Measurements from ENCODE around the gene SVBP. TPM values are rescaled to one million over a fixed set of nuclear protein-coding genes. Genes with fewer than 3 reads are reported as not detected.

Gene SVBP
- total and polyA plus RNA-seq, 12 donors, result 11.6 to 31.7 (median 14.5) TPM

GRCh38 chr1:42835422-42835821, 18.2 kb upstream of the SVBP start:
- H3K27me3 ChIP-seq, result no peaks in the 10 kb centered on the region
- 94 to 95% methylated on average over 2 of the region's 2 CpGs for WGBS, 2 donors

GRCh38 chr1:42834803-42835202, 17.6 kb upstream of the SVBP start:
- Histone ChIP-seq H3K4me3 (no peak overlapping the region), H3K27ac (no peak overlapping the region), H3K4me1 (peaks cover 0 to 5% (median 0%) of the 10 kb centered on the region in 9 donors), H3K36me3 (peaks cover 0 to 38% (median 0%) of the 10 kb centered on the region in 9 donors), H3K27me3 (no peaks in the 10 kb centered on the region), H3K9me3 (no peaks in the 10 kb centered on the region)
- ATAC-seq (no peak), DNase-seq (no peak)
- 65 to 75% methylated on average over 5 of the region's 5 CpGs for WGBS, 2 donors
- TF ChIP-seq, protein P1, sequence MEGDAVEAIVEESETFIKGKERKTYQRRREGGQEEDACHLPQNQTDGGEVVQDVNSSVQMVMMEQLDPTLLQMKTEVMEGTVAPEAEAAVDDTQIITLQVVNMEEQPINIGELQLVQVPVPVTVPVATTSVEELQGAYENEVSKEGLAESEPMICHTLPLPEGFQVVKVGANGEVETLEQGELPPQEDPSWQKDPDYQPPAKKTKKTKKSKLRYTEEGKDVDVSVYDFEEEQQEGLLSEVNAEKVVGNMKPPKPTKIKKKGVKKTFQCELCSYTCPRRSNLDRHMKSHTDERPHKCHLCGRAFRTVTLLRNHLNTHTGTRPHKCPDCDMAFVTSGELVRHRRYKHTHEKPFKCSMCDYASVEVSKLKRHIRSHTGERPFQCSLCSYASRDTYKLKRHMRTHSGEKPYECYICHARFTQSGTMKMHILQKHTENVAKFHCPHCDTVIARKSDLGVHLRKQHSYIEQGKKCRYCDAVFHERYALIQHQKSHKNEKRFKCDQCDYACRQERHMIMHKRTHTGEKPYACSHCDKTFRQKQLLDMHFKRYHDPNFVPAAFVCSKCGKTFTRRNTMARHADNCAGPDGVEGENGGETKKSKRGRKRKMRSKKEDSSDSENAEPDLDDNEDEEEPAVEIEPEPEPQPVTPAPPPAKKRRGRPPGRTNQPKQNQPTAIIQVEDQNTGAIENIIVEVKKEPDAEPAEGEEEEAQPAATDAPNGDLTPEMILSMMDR (IDR thresholded peaks at IDR 0.05), result no peak
- intact Hi-C loops (cut with DNase I), result no loop called here

More at GRCh38 chr1:42835422-42835821, 18.2 kb upstream of the SVBP start:
- Histone ChIP-seq H3K4me3 (no peak overlapping the region), H3K36me3 (peaks cover 0 to 33% (median 0%) of the 10 kb centered on the region in 9 donors), H3K4me1 (peaks cover 0 to 5% (median 0%) of the 10 kb centered on the region in 9 donors), H3K27ac (no peak overlapping the region), H3K9me3 (no peaks in the 10 kb centered on the region)
- TF ChIP-seq, protein P1 (IDR thresholded peaks at IDR 0.05), result no peak
- intact Hi-C loops (cut with DNase I), result no loop called here
- no peak for DNase-seq
- ATAC-seq, result no peak

- Histone ChIP-seq H3K4me1 (peaks cover 0 to 5% (median 0%) of the 10 kb centered on the region in 9 donors), H3K27ac (no peak overlapping the region), H3K4me3 (no peak overlapping the region), H3K36me3 (peaks cover 0 to 43% (median 0%) of the 10 kb centered on the region in 9 donors), H3K27me3 (no peaks in the 10 kb centered on the region), H3K9me3 (no peaks in the 10 kb centered on the region)
- intact Hi-C loops (cut with DNase I), result no loop called here
- no peak for DNase-seq
- no peak for ATAC-seq
- TF ChIP-seq, protein P1 (IDR thresholded peaks at IDR 0.05), result no peak
- 82 to 94% methylated on average over 4 of the region's 4 CpGs for WGBS, 2 donors
Observed at GRCh38 chr1:42833981-42834380, 16.8 kb upstream of the SVBP start.

DNA sequence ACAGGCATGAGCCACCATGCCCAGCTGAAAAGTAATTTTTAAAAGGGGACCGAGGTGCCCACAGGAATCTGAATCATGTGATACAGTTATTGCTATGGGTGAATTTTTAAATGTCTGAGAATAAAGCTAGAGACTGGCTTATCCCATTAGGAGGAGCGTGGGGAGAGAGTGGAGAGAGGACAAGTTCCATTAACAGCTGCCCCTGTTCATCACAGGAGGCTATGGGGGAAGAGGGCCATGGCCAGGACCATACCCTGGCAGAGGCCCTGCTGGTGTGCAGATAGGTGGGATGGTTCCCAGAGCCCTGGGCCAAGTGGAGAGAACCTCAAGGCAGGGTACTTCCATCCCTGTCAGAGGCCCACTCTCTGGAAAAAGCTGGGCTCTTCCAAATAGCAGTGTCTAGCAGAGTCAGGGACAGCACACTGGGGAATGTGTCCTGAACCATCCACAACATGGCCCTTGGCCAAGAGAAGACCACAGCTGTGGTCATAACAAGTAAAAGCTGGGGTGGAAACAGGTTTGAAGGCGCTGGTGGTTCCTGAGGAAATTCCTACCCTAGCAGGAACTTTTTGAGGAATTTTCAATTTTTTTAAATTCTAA, 15.5 kb upstream of the SVBP start:
- Histone ChIP-seq H3K4me1 (no peaks in the 10 kb centered on the region), H3K9me3 (no peaks in the 10 kb centered on the region), H3K27ac (no peak overlapping the region), H3K4me3 (no peak overlapping the region), H3K36me3 (peaks cover 0 to 35% (median 0%) of the 10 kb centered on the region in 9 donors), H3K27me3 (no peaks in the 10 kb centered on the region)
- ATAC-seq (no peak), DNase-seq (no peak)
- intact Hi-C loops (cut with DNase I), result no loop called here
- WGBS, 2 donors, result 92 to 93% methylated on average over 3 of the region's 3 CpGs
- TF ChIP-seq, protein P1 (IDR thresholded peaks at IDR 0.05), result no peak
